ENCODE results near the gene BCKDHA.

Gene BCKDHA

GRCh38 chr19:41411100-41411967 lies 13.7 kb downstream of the BCKDHA start:
- H3K27ac ChIP-seq = no peak overlapping the region
- no peak for TF ChIP-seq CTCF (IDR thresholded peaks at IDR 0.05)
- no peak overlapping the region for H3K4me3 ChIP-seq
- DNase-seq (ENCODE audit: low spot score) = no peak

GRCh38 chr19:41411968-41412265 lies 14.3 kb downstream of the BCKDHA start:
- no peak overlapping the region for H3K27ac ChIP-seq
- no peak for TF ChIP-seq CTCF (IDR thresholded peaks at IDR 0.05)
- H3K4me3 ChIP-seq = no peak overlapping the region
- DNase-seq (ENCODE audit: low spot score) = no peak

GRCh38 chr19:41412953-41413352 lies 15.3 kb downstream of the BCKDHA start:
- DNase-seq (ENCODE audit: low spot score) = no peak
- Histone ChIP-seq H3K27ac (no peak overlapping the region), H3K4me3 (no peak overlapping the region)
- TF ChIP-seq CTCF (IDR thresholded peaks at IDR 0.05) = no peak

- no peak for DNase-seq (ENCODE audit: low spot score)
- no peak overlapping the region for H3K27ac ChIP-seq
- H3K4me3 ChIP-seq = no peak overlapping the region
- TF ChIP-seq CTCF (IDR thresholded peaks at IDR 0.05) = no peak
These were observed 16.3 kb downstream of the BCKDHA start for GRCh38 chr19:41413947-41414346.

GRCh38 chr19:41414461-41414860 lies 16.8 kb downstream of the BCKDHA start:
- DNase-seq (ENCODE audit: low spot score) = no peak
- TF ChIP-seq CTCF (IDR thresholded peaks at IDR 0.05) = no peak
- Histone ChIP-seq H3K4me3 (no peak overlapping the region), H3K27ac (no peak overlapping the region)

GRCh38 chr19:41415154-41415571 lies 17.5 kb downstream of the BCKDHA start:
- Histone ChIP-seq H3K27ac (no peak overlapping the region), H3K4me3 (no peak overlapping the region)
- TF ChIP-seq CTCF (IDR thresholded peaks at IDR 0.05) = no peak
- no peak for DNase-seq (ENCODE audit: low spot score)

GRCh38 chr19:41416194-41416674 lies 18.6 kb downstream of the BCKDHA start:
- no peak overlapping the region for H3K27ac ChIP-seq
- DNase-seq (ENCODE audit: low spot score) = no peak
- no peak for TF ChIP-seq CTCF (IDR thresholded peaks at IDR 0.05)
- H3K4me3 ChIP-seq = no peak overlapping the region

Measured in coronary artery (tissue), 2 donors.